H1 (cell line): ENCODE data around the gene PAOX. TPM values are rescaled to one million over a fixed set of nuclear protein-coding genes. Genes with fewer than 3 reads are reported as not detected.

Experiments used
- BACH1 ChIP-seq: IDR thresholded peaks from 2 replicates; pipeline ENCODE4 v1.6.1; 2012; ENCODE audit warnings: low read length, improper control_type of control experiment
- CREB1 ChIP-seq: IDR thresholded peaks from 2 replicates; pipeline ENCODE4 v1.6.1; 2012; ENCODE audit warnings: inconsistent platforms
- CTCF ChIP-seq, 3 experiments: IDR thresholded peaks; 1 replicate in 2 of 3; 2 replicates in 1 of 3; pipeline versions ENCODE4 v1.5.1 to v1.6.1; 2011; ENCODE audit warnings: low read length in 3 of 3, mild to moderate bottlenecking in 3 of 3, inconsistent platforms in 2 of 3, low read depth in 1 of 3, moderate library complexity in 1 of 3; ENCODE audit not compliant: insufficient read depth in 1 of 3; ENCODE audit errors: control extremely low read depth in 1 of 3
- FOSL1 ChIP-seq: IDR thresholded peaks from 2 replicates; pipeline ENCODE4 v1.6.1; 2011; ENCODE audit warnings: mild to moderate bottlenecking, low read depth, low read length, moderate library complexity; ENCODE audit not compliant: insufficient read depth
- POU5F1 ChIP-seq: IDR thresholded peaks from 2 replicates; pipeline ENCODE4 v1.6.1; 2011; ENCODE audit warnings: low read depth, mild to moderate bottlenecking, low read length, moderate library complexity
- RXRA ChIP-seq: IDR thresholded peaks from 2 replicates; pipeline ENCODE4 v1.6.1; 2011; ENCODE audit warnings: low read depth, mild to moderate bottlenecking, low read length, moderate library complexity; ENCODE audit not compliant: insufficient read depth
- polyA plus RNA-seq, 7 experiments: library from polyadenylated mRNA; depleted of rRNA in 3 of 7; stranded (reverse) in 5 of 7; unstranded in 2 of 7; fragments of >200 nt in 5 of 7; fragments of 200-250 nt in 2 of 7; gene quantifications; 1 replicate in 5 of 7; 2 replicates in 1 of 7; 4 replicates in 1 of 7; pipeline versions ENCODE4 v1.2.1 to v1.2.3, GENCODE V29; 2011 to 2013; ENCODE audit warnings: missing spikeins in 2 of 7, mixed read lengths in 2 of 7
- total RNA-seq: library from RNA; stranded (reverse); fragmentation: NEBNext Ultra II Directional; extraction: Animal tissue kit (Norgen Biotek cat#: 25700); gene quantifications from 2 replicates; pipeline ENCODE4 v1.2.1, GENCODE V29; 2021

PAOX gene
- total and polyA plus RNA-seq, 2 of the 8 experiments (the other 6 are each of a cell fraction or from before 2014, with no cell fraction given): 3.7 to 4.3 TPM

GRCh38 chr10:133393401-133394063, 14.5 kb downstream of the PAOX start (continued):
- no peak for TF ChIP-seq CTCF (IDR thresholded peaks at IDR 0.05; ENCODE audit: control extremely low read depth in 1 of 3, insufficient read depth in 1 of 3, low read depth in 1 of 3, low read length in 3 of 3)
- TF ChIP-seq RXRA: no peak
- no peak for TF ChIP-seq FOSL1
- no peak for TF ChIP-seq CREB1
- no peak for TF ChIP-seq POU5F1
- no peak for TF ChIP-seq BACH1
